Endodermal cell (in vitro differentiated cells): ENCODE measurements around the gene VSIG1. TPM values are rescaled to one million over a fixed set of nuclear protein-coding genes. Genes with fewer than 3 reads are reported as not detected.

Experiments
- DNase-seq: peaks from one replicate; pipeline ENCODE4 v3.0.0-alpha.2; 2017
- H3K27ac ChIP-seq: 2 replicates; pipeline ENCODE4 v1.5.1; 2013; ENCODE audit warnings: mild to moderate bottlenecking, low read depth, low read length, moderate library complexity
- H3K27me3 ChIP-seq: 2 replicates; pipeline ENCODE4 v1.6.1; 2013; ENCODE audit warnings: mild to moderate bottlenecking, low read length, moderate library complexity; ENCODE audit not compliant: insufficient read depth, control insufficient read depth, poor library complexity, severe bottlenecking
- H3K36me3 ChIP-seq: 2 replicates; pipeline ENCODE4 v1.7.0; 2013; ENCODE audit warnings: mild to moderate bottlenecking, low read length, moderate library complexity; ENCODE audit not compliant: control insufficient read depth, insufficient read depth
- H3K4me1 ChIP-seq: one replicate; pipeline ENCODE4 v1.7.0; 2013; ENCODE audit warnings: low read length; ENCODE audit not compliant: control insufficient read depth, insufficient read depth
- H3K4me3 ChIP-seq: 2 replicates; pipeline ENCODE4 v1.5.1; 2013; ENCODE audit warnings: mild to moderate bottlenecking, low read length, moderate library complexity
- H3K9ac ChIP-seq: 2 replicates; pipeline ENCODE4 v1.6.1; 2013; ENCODE audit warnings: mild to moderate bottlenecking, low read length, moderate library complexity; ENCODE audit not compliant: poor library complexity, severe bottlenecking; ENCODE audit errors: extremely low read depth
- H3K9me3 ChIP-seq: 2 replicates; pipeline ENCODE4 v1.6.1; 2013; ENCODE audit warnings: mild to moderate bottlenecking, low read length, moderate library complexity; ENCODE audit not compliant: control insufficient read depth
- H3K27ac Mint-ChIP-seq: 2 replicates; pipeline ENCODE4 v1.8.0; 2020; ENCODE audit warnings: mixed read lengths
- H3K27me3 Mint-ChIP-seq: 2 replicates; pipeline ENCODE4 v1.8.0; 2021; ENCODE audit warnings: mild to moderate bottlenecking, mixed read lengths; ENCODE audit not compliant: insufficient read depth
- H3K36me3 Mint-ChIP-seq: 2 replicates; pipeline ENCODE4 v1.8.0; 2020; ENCODE audit warnings: low read depth, mixed read lengths
- H3K4me1 Mint-ChIP-seq: 2 replicates; pipeline ENCODE4 v1.8.0; 2020; ENCODE audit warnings: mixed read lengths
- H3K4me3 Mint-ChIP-seq: 2 replicates; pipeline ENCODE4 v1.8.0; 2020; ENCODE audit warnings: mild to moderate bottlenecking, moderate library complexity, mixed read lengths
- H3K9me3 Mint-ChIP-seq: 2 replicates; pipeline ENCODE4 v1.8.0; 2020; ENCODE audit warnings: mild to moderate bottlenecking, mixed read lengths
- WGBS, 2 experiments: methylation state at CpG; one replicate each; pipeline versions ENCODE4 v1.1.5 to v1.1.7; 2013; ENCODE audit warnings: missing lambda C conversion rate in 2 of 2, mixed read lengths in 1 of 2; ENCODE audit not compliant: insufficient coverage in 1 of 2, insufficient read length in 1 of 2; 5-methylcytosine and 5-hydroxymethylcytosine counted together
- total RNA-seq, 2 donors: library from RNA; stranded (reverse); fragmentation: NEBNext Ultra II Directional in 1 of 2; extraction: Animal tissue kit (Norgen Biotek cat#: 25700) in 1 of 2; gene quantifications; 2 replicates in 1 of 2; 3 replicates in 1 of 2; pipeline ENCODE4 v1.2.1, GENCODE V29; 2021
- TF ChIP-seq, protein P1 (sequence below): fragments of 200-600 bp; sonication (generic); conservative IDR thresholded peaks from 2 replicates; pipeline ENCODE4 v1.5.0; 2021; ENCODE audit warnings: antibody characterized with exemption, mild to moderate bottlenecking

The VSIG1 gene
- total RNA-seq, 2 donors from 2014 or later, result 0.38 to 1.0 TPM

DNA sequence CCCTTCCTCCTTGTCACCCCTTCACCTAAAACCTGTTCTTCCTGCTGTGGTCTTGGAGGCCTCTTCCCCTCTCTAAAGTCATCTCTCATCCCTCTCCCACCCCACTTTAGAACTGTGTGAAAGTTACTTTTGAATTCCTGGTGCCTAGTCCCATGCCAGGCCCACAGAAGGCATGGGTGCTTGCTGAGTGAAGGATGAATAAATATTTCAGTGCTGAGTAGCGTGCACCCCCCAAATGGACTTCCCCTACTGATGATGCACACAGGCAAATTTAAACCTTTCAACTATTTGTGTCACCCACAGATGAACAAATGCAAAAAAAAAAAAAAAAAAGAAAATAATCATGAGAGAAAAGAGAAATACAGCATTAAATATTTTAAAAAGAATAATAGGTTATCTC is 26.7 kb downstream of the VSIG1 start:
- no CpG with 5 or more reads among the region's 1 CpG for WGBS, 2 experiments
- peaks cover 18% of the 10 kb centered on the region for H3K27me3 Mint-ChIP-seq

DNA sequence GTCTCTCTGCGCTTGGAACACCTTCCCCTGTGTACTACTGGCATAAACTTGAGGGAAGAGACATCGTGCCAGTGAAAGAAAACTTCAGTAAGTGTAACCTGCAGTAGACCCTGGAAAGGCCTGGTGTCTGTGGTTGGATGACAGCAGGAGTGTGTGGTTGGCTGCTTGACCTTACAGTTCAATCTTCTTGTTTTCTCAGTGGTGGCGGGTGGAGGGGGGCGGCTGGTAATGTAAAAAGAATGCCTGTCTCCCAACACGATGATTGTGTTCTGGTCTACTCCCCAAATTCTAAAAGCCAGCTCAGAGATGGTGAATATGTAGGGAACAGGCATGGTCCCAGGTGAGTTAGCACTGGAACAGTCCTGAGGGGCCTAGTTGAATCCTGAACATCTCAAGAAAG is 27.9 kb downstream of the VSIG1 start:
- H3K4me3 ChIP-seq, result no peak overlapping the region
- Mint-ChIP-seq H3K9me3 (no peaks in the 10 kb centered on the region), H3K27me3 (peaks cover 10% of the 10 kb centered on the region), H3K27ac (no peak overlapping the region), H3K4me3 (no peak overlapping the region), H3K36me3 (no peaks in the 10 kb centered on the region), H3K4me1 (no peaks in the 10 kb centered on the region)
- TF ChIP-seq, protein P1, sequence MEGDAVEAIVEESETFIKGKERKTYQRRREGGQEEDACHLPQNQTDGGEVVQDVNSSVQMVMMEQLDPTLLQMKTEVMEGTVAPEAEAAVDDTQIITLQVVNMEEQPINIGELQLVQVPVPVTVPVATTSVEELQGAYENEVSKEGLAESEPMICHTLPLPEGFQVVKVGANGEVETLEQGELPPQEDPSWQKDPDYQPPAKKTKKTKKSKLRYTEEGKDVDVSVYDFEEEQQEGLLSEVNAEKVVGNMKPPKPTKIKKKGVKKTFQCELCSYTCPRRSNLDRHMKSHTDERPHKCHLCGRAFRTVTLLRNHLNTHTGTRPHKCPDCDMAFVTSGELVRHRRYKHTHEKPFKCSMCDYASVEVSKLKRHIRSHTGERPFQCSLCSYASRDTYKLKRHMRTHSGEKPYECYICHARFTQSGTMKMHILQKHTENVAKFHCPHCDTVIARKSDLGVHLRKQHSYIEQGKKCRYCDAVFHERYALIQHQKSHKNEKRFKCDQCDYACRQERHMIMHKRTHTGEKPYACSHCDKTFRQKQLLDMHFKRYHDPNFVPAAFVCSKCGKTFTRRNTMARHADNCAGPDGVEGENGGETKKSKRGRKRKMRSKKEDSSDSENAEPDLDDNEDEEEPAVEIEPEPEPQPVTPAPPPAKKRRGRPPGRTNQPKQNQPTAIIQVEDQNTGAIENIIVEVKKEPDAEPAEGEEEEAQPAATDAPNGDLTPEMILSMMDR, result no peak
- H3K4me1 ChIP-seq, result no peaks in the 10 kb centered on the region
- no peak for DNase-seq
- no peaks in the 10 kb centered on the region for H3K36me3 ChIP-seq
- WGBS, 2 experiments, result 83 to 90% methylated on average over 1 to 5 of the region's 5 CpGs
- peaks cover 14% of the 10 kb centered on the region for H3K27me3 ChIP-seq
- H3K9me3 ChIP-seq, result no peaks in the 10 kb centered on the region
- H3K9ac ChIP-seq, result no peak overlapping the region
- no peak overlapping the region for H3K27ac ChIP-seq

More for the DNA sequence above, 26.7 kb downstream of the VSIG1 start:
- peaks cover 3% of the 10 kb centered on the region for H3K4me1 Mint-ChIP-seq
- H3K27ac Mint-ChIP-seq, result no peak overlapping the region
- Histone ChIP-seq H3K4me1 (no peaks in the 10 kb centered on the region), H3K9ac (no peak overlapping the region), H3K9me3 (no peaks in the 10 kb centered on the region), H3K4me3 (no peak overlapping the region), H3K36me3 (no peaks in the 10 kb centered on the region), H3K27me3 (peaks cover 25% of the 10 kb centered on the region), H3K27ac (no peak overlapping the region)
- no peak overlapping the region for H3K4me3 Mint-ChIP-seq
- no peaks in the 10 kb centered on the region for H3K9me3 Mint-ChIP-seq
- no peaks in the 10 kb centered on the region for H3K36me3 Mint-ChIP-seq
- no peak for DNase-seq
- TF ChIP-seq, protein P1, result no peak

DNA sequence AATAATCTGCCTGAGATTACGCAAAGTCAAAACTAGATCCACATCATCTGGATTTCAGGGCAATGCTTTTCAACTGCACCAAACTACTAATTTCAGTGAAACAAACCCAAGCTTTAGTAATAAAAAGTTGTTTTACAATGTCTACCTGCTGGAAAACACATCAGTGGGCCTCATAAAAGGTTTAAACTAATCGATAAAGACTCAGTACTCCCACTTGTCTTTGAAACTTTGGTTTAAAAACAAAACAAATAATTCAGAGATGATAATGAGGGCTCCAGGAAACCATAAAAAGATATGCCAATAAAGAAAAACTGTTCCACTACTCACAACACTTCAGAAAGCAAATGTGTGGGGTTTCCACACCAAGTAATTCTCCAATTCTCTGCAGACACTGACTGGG is 36.2 kb downstream of the VSIG1 start:
- H3K9me3 Mint-ChIP-seq, result no peaks in the 10 kb centered on the region
- Histone ChIP-seq H3K27ac (no peak overlapping the region), H3K4me3 (no peak overlapping the region), H3K9ac (no peak overlapping the region), H3K4me1 (no peaks in the 10 kb centered on the region), H3K36me3 (peaks cover 12% of the 10 kb centered on the region), H3K27me3 (no peaks in the 10 kb centered on the region), H3K9me3 (no peaks in the 10 kb centered on the region)
- H3K4me3 Mint-ChIP-seq, result no peak overlapping the region
- no peak for DNase-seq
- no peaks in the 10 kb centered on the region for H3K4me1 Mint-ChIP-seq
- H3K27me3 Mint-ChIP-seq, result peaks cover 3% of the 10 kb centered on the region
- no peak overlapping the region for H3K27ac Mint-ChIP-seq
- TF ChIP-seq, protein P1, result no peak
- H3K36me3 Mint-ChIP-seq, result peaks cover 13% of the 10 kb centered on the region
- WGBS, 2 experiments, result 95% methylated on average over 2 of the region's 2 CpGs; no CpG with 5 or more reads in 1 of the 2 experiments
